Peyer's patch (tissue), 4 donors: Measurements from ENCODE around the gene LMBR1L. TPM values are rescaled to one million over a fixed set of nuclear protein-coding genes. Genes with fewer than 3 reads are reported as not detected.

Experiments used
- DNase-seq, 3 donors: peaks; one replicate each; pipeline ENCODE4 v3.0.0-alpha.2; 2017 to 2019
- H3K27ac ChIP-seq, 4 donors: fragments of 200-600 bp; sonication (generic); one replicate each; pipeline ENCODE4 v1.5.1; 2016 to 2019
- H3K27me3 ChIP-seq, 2 donors: fragments of 200-600 bp; sonication (generic); one replicate each; pipeline ENCODE4 v1.5.1; 2019
- H3K36me3 ChIP-seq, 3 donors: fragments of 200-600 bp; sonication (generic); one replicate each; pipeline ENCODE4 v1.5.1; 2016 to 2019
- H3K4me1 ChIP-seq, 4 donors: fragments of 200-600 bp; sonication (generic); one replicate each; pipeline ENCODE4 v1.5.1; 2016 to 2019
- H3K4me3 ChIP-seq, 4 donors: fragments of 200-600 bp; sonication (generic); 1 replicate in 3 of 4; 2 replicates in 1 of 4; pipeline ENCODE4 v1.5.1; 2016 to 2019; ENCODE audit warnings: mild to moderate bottlenecking in 1 of 4
- H3K9me3 ChIP-seq, 4 donors: fragments of 200-600 bp; sonication (generic); one replicate each; pipeline ENCODE4 v1.5.1; 2016 to 2019; ENCODE audit warnings: mild to moderate bottlenecking in 1 of 4
- CTCF ChIP-seq, 6 experiments: fragments of 450-650 bp in 4 of 6; fragments of 200-600 bp in 2 of 6; sonication (generic) in 1 of 6; IDR thresholded peaks; one replicate each; pipeline ENCODE4 v1.5.1; 2017 to 2019; ENCODE audit warnings: antibody characterized with exemption in 6 of 6, mild to moderate bottlenecking in 3 of 6, moderate library complexity in 1 of 6
- POLR2A ChIP-seq, 2 donors: fragments of 450-650 bp; IDR thresholded peaks; one replicate each; pipeline ENCODE4 v1.5.1; 2017; ENCODE audit warnings: antibody characterized with exemption in 2 of 2, mild to moderate bottlenecking in 2 of 2, moderate library complexity in 2 of 2
- total RNA-seq, 4 donors: library from RNA; depleted of rRNA; stranded (reverse); fragments of >200 nt; gene quantifications; one replicate each; pipeline ENCODE4 v1.1.0, GENCODE V29; 2016

Gene LMBR1L
- total RNA-seq, 4 donors from 2014 or later = 34.7 to 93.7 (median 84.7) TPM

DNA sequence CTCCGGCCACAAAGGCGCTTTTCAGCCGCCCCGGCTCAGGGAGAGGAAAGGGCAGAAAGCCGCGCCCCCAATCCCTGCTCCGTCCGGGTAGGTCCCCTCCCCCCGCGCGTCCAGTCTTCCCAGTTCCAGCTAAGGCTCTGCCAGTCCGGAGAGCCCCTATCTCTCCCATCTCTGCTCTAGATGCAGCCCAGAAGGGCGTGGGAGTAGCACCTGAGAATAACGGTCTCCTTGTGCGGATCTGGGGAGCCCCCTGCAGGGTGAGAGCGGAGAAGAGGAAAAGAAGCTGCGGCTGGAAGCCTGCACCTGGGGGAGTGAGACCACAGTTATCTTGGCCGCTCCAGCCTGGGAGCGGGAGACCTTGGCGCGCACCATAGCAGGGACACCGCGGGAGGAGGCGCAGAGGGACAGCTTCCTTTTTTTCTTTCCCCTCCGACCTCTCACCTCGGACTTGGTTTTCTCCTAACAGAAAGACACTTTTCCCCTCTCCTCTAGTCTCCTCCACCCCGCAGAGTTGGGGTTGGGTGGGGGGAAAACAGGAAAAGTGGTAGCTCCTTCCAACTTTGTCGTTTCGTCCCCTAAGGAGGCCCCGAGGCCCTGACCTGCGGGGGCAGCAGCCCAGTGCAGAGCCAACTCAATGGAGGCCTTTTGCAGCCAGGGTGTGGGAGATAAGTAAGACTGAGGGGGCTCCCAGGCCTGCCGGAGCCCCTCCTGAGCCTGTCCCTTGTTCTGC lies 18.4 kb downstream of the LMBR1L start:
- Histone ChIP-seq H3K36me3 (peaks cover 0 to 7% (median 0%) of the 10 kb centered on the region in 3 donors), H3K27ac (no peak overlapping the region), H3K4me1 (peaks cover 0 to 53% (median 19%) of the 10 kb centered on the region in 4 donors), H3K4me3 (peak overlapping the region in 2 of 4 donors; percentile 11 to 23), H3K9me3 (no peaks in the 10 kb centered on the region), H3K27me3 (peaks cover 0 to 49% of the 10 kb centered on the region in 2 donors)
- DNase-seq = peak in 2 of 3 donors; percentile 44 to 71
- TF ChIP-seq CTCF (IDR thresholded peaks at IDR 0.05) (peak in 3 of 6 experiments; percentile 3 to 23 (median 22)), POLR2A (IDR thresholded peaks at IDR 0.05) (no peak)

- Histone ChIP-seq H3K27me3 (peaks cover 0 to 49% of the 10 kb centered on the region in 2 donors), H3K4me1 (peaks cover 0 to 53% (median 19%) of the 10 kb centered on the region in 4 donors), H3K36me3 (peaks cover 0 to 2% (median 0%) of the 10 kb centered on the region in 3 donors), H3K27ac (no peak overlapping the region), H3K9me3 (no peaks in the 10 kb centered on the region), H3K4me3 (peak overlapping the region in 1 of 4 donors; percentile 23)
- DNase-seq = no peak
- no peak for TF ChIP-seq CTCF (IDR thresholded peaks at IDR 0.05)
- no peak for TF ChIP-seq POLR2A (IDR thresholded peaks at IDR 0.05)
Observed at GRCh38 chr12:49091836-49092085, 18.9 kb downstream of the LMBR1L start.

DNA sequence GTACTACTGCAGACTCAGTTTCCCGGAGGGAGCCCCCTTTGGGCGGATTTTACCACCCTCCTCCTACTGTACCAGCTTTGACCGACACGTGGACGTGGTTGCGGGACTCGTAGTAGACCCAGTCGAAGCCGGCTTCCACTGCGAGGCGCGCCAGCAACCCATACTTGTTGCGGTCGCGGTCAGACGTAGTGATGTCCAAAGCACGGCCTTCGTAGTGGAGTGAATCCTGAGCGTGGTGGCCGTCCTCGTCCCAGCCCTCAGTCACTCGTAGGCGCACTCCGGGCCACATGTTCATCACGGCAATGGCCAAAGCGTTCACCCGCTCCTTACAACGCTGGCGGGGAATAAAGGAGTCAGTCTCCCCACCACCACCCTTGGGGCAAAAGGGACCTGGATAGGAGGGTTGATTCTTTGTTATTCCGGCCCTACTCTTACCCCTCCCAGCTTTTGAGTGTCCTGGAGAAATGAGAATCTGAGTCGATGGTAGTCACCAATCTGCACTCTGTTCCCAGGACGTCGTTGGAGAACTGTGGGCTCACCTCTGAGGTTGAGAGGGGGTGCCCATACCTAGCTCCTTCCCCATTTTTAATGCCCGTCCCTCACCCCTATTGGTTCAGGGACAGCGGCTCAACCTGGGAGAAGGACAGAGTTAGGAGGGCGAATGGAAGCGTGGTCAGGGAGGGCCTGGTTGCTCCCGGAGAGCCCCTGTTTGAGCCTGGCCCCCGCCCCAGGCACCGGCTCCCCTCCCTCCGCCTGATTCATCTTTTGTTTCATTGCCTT lies 19.4 kb downstream of the LMBR1L start:
- H3K4me3 ChIP-seq = peak overlapping the region in 1 of 4 donors; percentile 23
- H3K9me3 ChIP-seq = no peaks in the 10 kb centered on the region
- TF ChIP-seq POLR2A (IDR thresholded peaks at IDR 0.05) (no peak), CTCF (IDR thresholded peaks at IDR 0.05) (no peak)
- no peak for DNase-seq
- H3K4me1 ChIP-seq = peaks cover 0 to 53% (median 19%) of the 10 kb centered on the region in 4 donors
- H3K27me3 ChIP-seq = peaks cover 0 to 49% of the 10 kb centered on the region in 2 donors
- H3K36me3 ChIP-seq = no peaks in the 10 kb centered on the region
- H3K27ac ChIP-seq = no peak overlapping the region

DNA sequence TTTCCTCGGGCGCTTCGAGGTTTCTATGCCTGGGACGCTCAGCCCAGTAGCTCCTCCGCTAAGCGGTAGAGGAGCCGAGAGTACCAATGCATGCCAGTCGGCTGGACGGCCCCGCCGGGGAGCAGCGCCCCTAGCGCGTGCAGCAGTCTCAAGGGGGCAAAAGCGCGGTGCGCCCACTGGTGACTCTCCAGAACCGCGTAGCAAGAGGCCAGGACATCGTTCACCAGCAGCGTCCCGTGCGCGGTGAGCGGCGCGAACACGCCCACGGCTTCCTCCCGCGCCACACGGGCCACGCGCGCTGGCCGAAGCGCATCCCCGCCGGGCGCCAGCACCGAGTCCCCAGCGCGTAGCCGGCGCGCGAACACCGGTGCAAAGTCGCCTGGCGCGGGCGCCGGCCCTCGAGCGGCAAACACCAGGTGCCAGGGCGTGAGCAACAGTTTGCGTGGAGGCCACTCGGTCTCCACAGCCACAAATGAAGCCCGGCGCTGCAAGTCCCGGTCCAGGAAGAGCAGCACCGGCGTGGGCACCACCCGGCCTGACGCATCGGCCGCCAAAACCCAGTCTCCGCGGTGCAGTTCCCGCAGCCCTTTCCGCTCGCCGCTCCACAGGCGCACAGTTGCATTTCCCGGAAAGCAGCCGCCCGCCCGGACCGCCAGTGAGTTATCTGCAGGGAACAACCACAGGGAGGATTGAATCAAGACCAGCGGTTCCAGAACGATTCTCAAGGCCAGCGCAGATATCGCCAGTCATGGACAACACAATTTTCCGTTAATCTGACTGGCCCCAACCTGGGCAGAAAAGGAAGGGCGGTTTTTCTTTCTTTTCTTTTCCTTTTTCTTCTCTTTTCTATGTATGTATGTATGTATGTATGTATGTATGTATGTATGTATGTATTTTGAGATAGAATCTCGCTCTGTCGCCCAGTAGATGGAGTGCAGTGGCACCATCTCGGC lies 20.6 kb downstream of the LMBR1L start:
- Histone ChIP-seq H3K4me3 (peak overlapping the region in 3 of 4 donors; percentile 33 to 45 (median 40)), H3K4me1 (peaks cover 0 to 53% (median 19%) of the 10 kb centered on the region in 4 donors), H3K9me3 (no peaks in the 10 kb centered on the region), H3K27me3 (peaks cover 0 to 49% of the 10 kb centered on the region in 2 donors), H3K27ac (no peak overlapping the region), H3K36me3 (no peaks in the 10 kb centered on the region)
- DNase-seq = peak in 1 of 3 donors; percentile 58
- no peak for TF ChIP-seq POLR2A (IDR thresholded peaks at IDR 0.05)
- TF ChIP-seq CTCF (IDR thresholded peaks at IDR 0.05) = no peak

DNA sequence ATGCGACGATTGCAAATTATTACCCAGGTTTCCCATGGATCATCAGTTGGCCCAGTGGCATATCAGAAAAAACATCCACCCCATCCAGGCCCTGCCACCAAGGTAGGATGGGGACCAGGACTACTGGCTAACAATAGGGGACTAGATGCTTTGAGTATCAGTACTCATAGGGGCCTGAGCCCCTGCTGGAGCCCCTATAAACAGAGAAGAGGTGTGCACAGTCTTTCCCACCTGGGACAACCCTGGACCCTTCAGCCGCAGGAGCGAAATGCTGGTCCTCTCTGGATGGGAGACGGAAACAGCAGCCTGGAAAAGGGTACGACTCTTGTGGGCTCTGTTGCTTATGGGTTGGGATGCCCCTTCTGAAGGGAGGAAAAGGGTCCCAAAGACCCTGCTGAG lies 21.7 kb downstream of the LMBR1L start:
- no peaks in the 10 kb centered on the region for H3K9me3 ChIP-seq

More for the DNA sequence above, 21.7 kb downstream of the LMBR1L start:
- no peak overlapping the region for H3K27ac ChIP-seq
- H3K36me3 ChIP-seq = no peaks in the 10 kb centered on the region
- DNase-seq = no peak
- H3K4me1 ChIP-seq = peaks cover 0 to 43% (median 19%) of the 10 kb centered on the region in 4 donors
- TF ChIP-seq CTCF (IDR thresholded peaks at IDR 0.05) (no peak), POLR2A (IDR thresholded peaks at IDR 0.05) (no peak)
- H3K4me3 ChIP-seq = no peak overlapping the region
- peaks cover 0 to 43% of the 10 kb centered on the region in 2 donors for H3K27me3 ChIP-seq
